ENCODE results near the gene COL5A1.

COL5A1 gene

DNA sequence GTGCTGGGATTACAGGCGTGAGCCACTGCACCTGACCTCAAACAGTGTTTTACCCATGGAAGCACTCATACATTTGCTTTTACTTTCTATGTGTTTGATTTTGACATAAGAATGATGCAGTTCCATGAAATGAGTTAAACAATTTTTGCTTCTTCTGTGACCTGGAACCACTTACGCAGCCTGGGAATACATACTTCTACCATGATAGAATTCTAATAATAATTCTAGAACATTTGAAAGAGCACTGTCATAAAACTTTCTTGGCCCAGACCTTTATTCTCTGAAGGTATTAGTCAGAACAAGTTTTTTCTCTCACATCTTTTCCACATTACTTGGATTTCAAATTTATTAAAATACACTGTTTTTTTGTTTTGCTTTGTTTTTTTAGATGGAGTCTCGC, 25.3 kb upstream of the COL5A1 start:
- TF ChIP-seq, protein P1, sequence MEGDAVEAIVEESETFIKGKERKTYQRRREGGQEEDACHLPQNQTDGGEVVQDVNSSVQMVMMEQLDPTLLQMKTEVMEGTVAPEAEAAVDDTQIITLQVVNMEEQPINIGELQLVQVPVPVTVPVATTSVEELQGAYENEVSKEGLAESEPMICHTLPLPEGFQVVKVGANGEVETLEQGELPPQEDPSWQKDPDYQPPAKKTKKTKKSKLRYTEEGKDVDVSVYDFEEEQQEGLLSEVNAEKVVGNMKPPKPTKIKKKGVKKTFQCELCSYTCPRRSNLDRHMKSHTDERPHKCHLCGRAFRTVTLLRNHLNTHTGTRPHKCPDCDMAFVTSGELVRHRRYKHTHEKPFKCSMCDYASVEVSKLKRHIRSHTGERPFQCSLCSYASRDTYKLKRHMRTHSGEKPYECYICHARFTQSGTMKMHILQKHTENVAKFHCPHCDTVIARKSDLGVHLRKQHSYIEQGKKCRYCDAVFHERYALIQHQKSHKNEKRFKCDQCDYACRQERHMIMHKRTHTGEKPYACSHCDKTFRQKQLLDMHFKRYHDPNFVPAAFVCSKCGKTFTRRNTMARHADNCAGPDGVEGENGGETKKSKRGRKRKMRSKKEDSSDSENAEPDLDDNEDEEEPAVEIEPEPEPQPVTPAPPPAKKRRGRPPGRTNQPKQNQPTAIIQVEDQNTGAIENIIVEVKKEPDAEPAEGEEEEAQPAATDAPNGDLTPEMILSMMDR (IDR thresholded peaks at IDR 0.05; ENCODE audit: borderline replicate concordance, extremely low read depth, low read length, poor library complexity, severe bottlenecking): no peak
- TF ChIP-seq EZH2 (IDR thresholded peaks at IDR 0.05; ENCODE audit: borderline replicate concordance, low read depth, low read length, severe bottlenecking): no peak
- Histone ChIP-seq H3K36me3 (ENCODE audit: insufficient read depth, low read length) (no peaks in the 10 kb centered on the region), H3K4me2 (ENCODE audit: insufficient read depth, low read length) (no peak overlapping the region), H3K9ac (ENCODE audit: low read depth, low read length) (no peak overlapping the region), H3K27ac (ENCODE audit: low read length) (no peak overlapping the region), H3K27me3 (ENCODE audit: insufficient read depth, low read length, poor library complexity) (no peaks in the 10 kb centered on the region), H3K9me3 (ENCODE audit: insufficient read depth, low read length, severe bottlenecking) (no peaks in the 10 kb centered on the region), H3K79me2 (ENCODE audit: insufficient read depth, low read length) (no peaks in the 10 kb centered on the region), H2AFZ (ENCODE audit: low read depth, low read length) (no peak overlapping the region), H3K4me3 (ENCODE audit: low read depth in 1 of 2, low read length in 2 of 2) (no peak overlapping the region), H4K20me1 (ENCODE audit: insufficient read depth, low read length) (peaks cover 2% of the 10 kb centered on the region; the same call in 1 of the 2 replicates), H3K4me1 (ENCODE audit: insufficient read depth, low read length) (no peaks in the 10 kb centered on the region)
- ATAC-seq (ENCODE audit: insufficient read depth, low read depth): no peak
- DNase-seq: no peak

DNA sequence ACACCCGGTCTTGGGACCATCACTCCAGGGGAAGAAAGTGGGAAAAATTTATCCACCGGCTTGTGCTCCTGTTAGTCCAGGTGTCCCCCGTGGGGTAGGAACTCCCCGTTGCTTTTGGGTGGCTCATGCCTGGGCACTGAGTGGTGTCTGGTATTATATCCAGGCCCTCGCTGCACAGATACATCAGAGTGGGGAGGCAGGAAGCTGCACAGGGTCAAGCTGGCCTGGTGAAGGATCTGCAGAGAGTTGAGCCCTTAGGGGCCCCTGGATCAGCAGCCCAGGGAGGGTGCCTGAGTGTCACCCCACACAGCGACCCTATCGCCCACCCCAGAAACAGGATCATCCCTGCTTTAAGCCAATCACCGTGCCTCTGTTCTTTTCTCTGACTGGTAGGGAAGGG, 24.4 kb upstream of the COL5A1 start:
- Histone ChIP-seq H3K4me2 (ENCODE audit: insufficient read depth, low read length) (no peak overlapping the region), H3K9me3 (ENCODE audit: insufficient read depth, low read length, severe bottlenecking) (no peaks in the 10 kb centered on the region), H3K27me3 (ENCODE audit: insufficient read depth, low read length, poor library complexity) (no peaks in the 10 kb centered on the region), H3K9ac (ENCODE audit: low read depth, low read length) (no peak overlapping the region), H3K4me3 (ENCODE audit: low read depth in 1 of 2, low read length in 2 of 2) (no peak overlapping the region), H4K20me1 (ENCODE audit: insufficient read depth, low read length) (peaks cover 2% of the 10 kb centered on the region; the same call in 1 of the 2 replicates), H2AFZ (ENCODE audit: low read depth, low read length) (no peak overlapping the region), H3K79me2 (ENCODE audit: insufficient read depth, low read length) (no peaks in the 10 kb centered on the region), H3K36me3 (ENCODE audit: insufficient read depth, low read length) (no peaks in the 10 kb centered on the region), H3K27ac (ENCODE audit: low read length) (no peak overlapping the region), H3K4me1 (ENCODE audit: insufficient read depth, low read length) (no peaks in the 10 kb centered on the region)
- TF ChIP-seq, protein P1 (IDR thresholded peaks at IDR 0.05; ENCODE audit: borderline replicate concordance, extremely low read depth, low read length, poor library complexity, severe bottlenecking): no peak
- no peak for TF ChIP-seq EZH2 (IDR thresholded peaks at IDR 0.05; ENCODE audit: borderline replicate concordance, low read depth, low read length, severe bottlenecking)
- DNase-seq: no peak
- ATAC-seq (ENCODE audit: insufficient read depth, low read depth): no peak

DNA sequence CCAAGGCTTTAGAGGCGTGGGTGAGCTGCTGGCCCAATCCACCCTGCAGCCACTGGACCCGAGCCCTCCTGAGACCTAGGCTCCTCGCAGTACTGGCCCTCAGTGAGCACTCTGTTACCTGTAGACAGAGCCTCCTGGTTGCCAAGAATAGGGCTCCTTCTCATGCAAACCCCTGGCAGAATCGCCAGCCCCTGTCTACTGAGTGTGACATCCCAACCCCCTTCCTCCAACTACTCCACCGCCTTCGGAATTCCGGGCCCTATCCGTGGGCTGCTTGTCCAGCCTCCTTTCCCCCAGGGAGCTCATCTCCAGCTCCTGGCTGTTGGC, 23.8 kb upstream of the COL5A1 start:
- no peak for ATAC-seq (ENCODE audit: insufficient read depth, low read depth)

More for the DNA sequence above, 23.8 kb upstream of the COL5A1 start:
- Histone ChIP-seq H3K4me1 (ENCODE audit: insufficient read depth, low read length) (no peaks in the 10 kb centered on the region), H3K27ac (ENCODE audit: low read length) (no peak overlapping the region), H3K4me3 (ENCODE audit: low read depth in 1 of 2, low read length in 2 of 2) (no peak overlapping the region), H2AFZ (ENCODE audit: low read depth, low read length) (no peak overlapping the region), H3K9me3 (ENCODE audit: insufficient read depth, low read length, severe bottlenecking) (no peaks in the 10 kb centered on the region), H4K20me1 (ENCODE audit: insufficient read depth, low read length) (peaks cover 2% of the 10 kb centered on the region; the same call in 1 of the 2 replicates), H3K9ac (ENCODE audit: low read depth, low read length) (no peak overlapping the region), H3K36me3 (ENCODE audit: insufficient read depth, low read length) (no peaks in the 10 kb centered on the region), H3K79me2 (ENCODE audit: insufficient read depth, low read length) (no peaks in the 10 kb centered on the region), H3K4me2 (ENCODE audit: insufficient read depth, low read length) (no peak overlapping the region), H3K27me3 (ENCODE audit: insufficient read depth, low read length, poor library complexity) (no peaks in the 10 kb centered on the region)
- DNase-seq: no peak
- no peak for TF ChIP-seq EZH2 (IDR thresholded peaks at IDR 0.05; ENCODE audit: borderline replicate concordance, low read depth, low read length, severe bottlenecking)
- TF ChIP-seq, protein P1 (IDR thresholded peaks at IDR 0.05; ENCODE audit: borderline replicate concordance, extremely low read depth, low read length, poor library complexity, severe bottlenecking): no peak

Data from DND-41 (cell line).